ENCODE data around the gene ARPC1B.
"Not testable (repeated sequence)": the region's sequence is repeated elsewhere in the genome, so short reads cannot be mapped to it uniquely, and the experiment has no call there.

The ARPC1B gene

GRCh38 chr7:99368750-99369389 is 5.7 kb upstream of the ARPC1B start:
- no peak for DNase-seq (ENCODE audit: low read depth, low spot score)

GRCh38 chr7:99369767-99370391 is 4.7 kb upstream of the ARPC1B start:
- no peak for DNase-seq (ENCODE audit: low read depth, low spot score)

GRCh38 chr7:99371376-99371920 is 3.1 kb upstream of the ARPC1B start:
- no peak for DNase-seq (ENCODE audit: low read depth, low spot score)

GRCh38 chr7:99372275-99373090 is 2.0 kb upstream of the ARPC1B start:
- peak; percentile 90 for DNase-seq (ENCODE audit: low read depth, low spot score)

- no peak for DNase-seq (ENCODE audit: low read depth, low spot score)
These were observed 1.2 kb upstream of the ARPC1B start for GRCh38 chr7:99373091-99374066.

GRCh38 chr7:99375070-99375807 is 709 bp downstream of the ARPC1B start:
- DNase-seq (ENCODE audit: low read depth, low spot score) = peak; percentile 79

- DNase-seq (ENCODE audit: low read depth, low spot score) = peak; percentile 70
These were observed 4.6 kb downstream of the ARPC1B start for GRCh38 chr7:99379043-99379577.

GRCh38 chr7:99379693-99380031 is 5.1 kb downstream of the ARPC1B start:
- DNase-seq (ENCODE audit: low read depth, low spot score) = not testable (repeated sequence)

GRCh38 chr7:99380032-99380822 is 5.7 kb downstream of the ARPC1B start:
- no peak for DNase-seq (ENCODE audit: low read depth, low spot score)

- no peak for DNase-seq (ENCODE audit: low read depth, low spot score)
These were observed 6.5 kb downstream of the ARPC1B start for GRCh38 chr7:99380823-99381663.

GRCh38 chr7:99381664-99382075 is 7.1 kb downstream of the ARPC1B start:
- no peak for DNase-seq (ENCODE audit: low read depth, low spot score)

- no peak for DNase-seq (ENCODE audit: low read depth, low spot score)
These were observed 8.7 kb downstream of the ARPC1B start for GRCh38 chr7:99383203-99383602.

GRCh38 chr7:99383791-99384370 is 9.4 kb downstream of the ARPC1B start:
- no peak for DNase-seq (ENCODE audit: low read depth, low spot score)

- no peak for DNase-seq (ENCODE audit: low read depth, low spot score)
These were observed 10.0 kb downstream of the ARPC1B start for GRCh38 chr7:99384523-99384922.

GRCh38 chr7:99385564-99385963 is 11.0 kb downstream of the ARPC1B start:
- DNase-seq (ENCODE audit: low read depth, low spot score) = no peak

GRCh38 chr7:99386584-99387238 is 12.2 kb downstream of the ARPC1B start:
- peak; percentile 57 for DNase-seq (ENCODE audit: low read depth, low spot score)

- not testable (repeated sequence) for DNase-seq (ENCODE audit: low read depth, low spot score)
These were observed 12.7 kb downstream of the ARPC1B start for GRCh38 chr7:99387239-99387635.

- DNase-seq (ENCODE audit: low read depth, low spot score) = no peak
These were observed 13.4 kb downstream of the ARPC1B start for GRCh38 chr7:99387912-99388311.

Measured in ELF-1 (cell line).